WTC11 (cell line): ENCODE data around the gene PHLDB1.

ENCODE experiments used
- CREB1 ChIP-seq: sonication (generic); formaldehyde crosslinking; IDR thresholded peaks from 2 replicates; pipeline ENCODE4 v1.8.0; 2023; ENCODE audit warnings: mild to moderate bottlenecking, missing genetic modification reagents
- CREM ChIP-seq: sonication (generic); formaldehyde crosslinking; IDR thresholded peaks from 2 replicates; pipeline ENCODE4 v1.8.1; 2022; ENCODE audit warnings: mild to moderate bottlenecking, missing genetic modification reagents, moderate library complexity
- JUN ChIP-seq: sonication (generic); formaldehyde crosslinking; IDR thresholded peaks from 2 replicates; pipeline ENCODE4 v1.8.0; 2023; ENCODE audit warnings: mild to moderate bottlenecking, missing genetic modification reagents
- RORB ChIP-seq: fragments of 250-450 bp; sonication (Bioruptor Pico); IDR thresholded peaks from 2 replicates; pipeline ENCODE4 v1.9.0; 2021; ENCODE audit warnings: mild to moderate bottlenecking
- SP1 ChIP-seq: sonication (generic); formaldehyde crosslinking; conservative IDR thresholded peaks from 2 replicates; pipeline ENCODE4 v1.8.1; 2022; ENCODE audit warnings: missing genetic modification reagents
- TF ChIP-seq, protein P1 (sequence below): fragments of 200-600 bp; IDR thresholded peaks from 2 replicates; pipeline ENCODE4 v1.8.0; 2022; ENCODE audit warnings: antibody characterized with exemption
- TF ChIP-seq, protein P2 (sequence below): sonication (generic); formaldehyde crosslinking; conservative IDR thresholded peaks from 2 replicates; pipeline ENCODE4 v1.8.1; 2023; ENCODE audit warnings: mild to moderate bottlenecking, low read depth, missing genetic modification reagents, moderate library complexity
- TF ChIP-seq, protein P3 (sequence below): sonication (generic); formaldehyde crosslinking; IDR thresholded peaks from 2 replicates; pipeline ENCODE4 v1.8.1; 2022; ENCODE audit warnings: low read depth, mild to moderate bottlenecking, moderate library complexity, missing genetic modification reagents, borderline replicate concordance
- TF ChIP-seq, protein P4 (sequence below): sonication (generic); formaldehyde crosslinking; IDR thresholded peaks from 2 replicates; pipeline ENCODE4 v1.8.0; 2022; ENCODE audit warnings: missing genetic modification reagents
- TF ChIP-seq, protein P5 (sequence below): fragments of 250-450 bp; sonication (Bioruptor Pico); IDR thresholded peaks from 2 replicates; pipeline ENCODE4 v2.1.2; 2022; ENCODE audit warnings: mild to moderate bottlenecking, moderate library complexity
- TF ChIP-seq, protein P6 (sequence below): sonication (generic); formaldehyde crosslinking; IDR thresholded peaks from 2 replicates; pipeline ENCODE4 v1.8.1; 2022; ENCODE audit warnings: low read depth, missing genetic modification reagents, borderline replicate concordance
- TF ChIP-seq, protein P7 (sequence below): sonication (generic); formaldehyde crosslinking; IDR thresholded peaks from 2 replicates; pipeline ENCODE4 v1.8.1; 2022; ENCODE audit warnings: mild to moderate bottlenecking, moderate library complexity, missing genetic modification reagents
- TF ChIP-seq, protein P8 (sequence below): sonication (generic); formaldehyde crosslinking; IDR thresholded peaks from 2 replicates; pipeline ENCODE4 v1.8.1; 2023; ENCODE audit warnings: mild to moderate bottlenecking, missing genetic modification reagents, moderate library complexity

DNA sequence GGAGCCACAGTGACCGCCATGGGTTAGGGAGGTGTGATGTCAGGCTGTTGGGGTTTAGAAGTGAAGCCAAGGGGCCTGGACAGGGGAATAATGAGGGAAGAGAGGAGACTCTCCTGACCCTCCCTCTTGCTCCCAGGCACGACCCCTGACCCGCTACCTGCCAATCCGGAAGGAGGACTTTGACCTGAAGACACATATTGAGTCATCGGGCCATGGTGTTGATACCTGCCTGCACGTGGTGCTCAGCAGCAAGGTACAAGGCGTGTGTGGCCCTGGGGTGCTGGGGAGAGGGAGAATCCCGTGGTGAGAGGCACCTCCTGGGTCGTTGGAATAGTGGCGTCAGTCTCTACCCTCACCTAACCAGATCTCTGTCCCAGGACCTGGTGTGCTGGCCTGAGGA is 42.5 kb downstream of the PHLDB1 start:
- TF ChIP-seq, protein P1, sequence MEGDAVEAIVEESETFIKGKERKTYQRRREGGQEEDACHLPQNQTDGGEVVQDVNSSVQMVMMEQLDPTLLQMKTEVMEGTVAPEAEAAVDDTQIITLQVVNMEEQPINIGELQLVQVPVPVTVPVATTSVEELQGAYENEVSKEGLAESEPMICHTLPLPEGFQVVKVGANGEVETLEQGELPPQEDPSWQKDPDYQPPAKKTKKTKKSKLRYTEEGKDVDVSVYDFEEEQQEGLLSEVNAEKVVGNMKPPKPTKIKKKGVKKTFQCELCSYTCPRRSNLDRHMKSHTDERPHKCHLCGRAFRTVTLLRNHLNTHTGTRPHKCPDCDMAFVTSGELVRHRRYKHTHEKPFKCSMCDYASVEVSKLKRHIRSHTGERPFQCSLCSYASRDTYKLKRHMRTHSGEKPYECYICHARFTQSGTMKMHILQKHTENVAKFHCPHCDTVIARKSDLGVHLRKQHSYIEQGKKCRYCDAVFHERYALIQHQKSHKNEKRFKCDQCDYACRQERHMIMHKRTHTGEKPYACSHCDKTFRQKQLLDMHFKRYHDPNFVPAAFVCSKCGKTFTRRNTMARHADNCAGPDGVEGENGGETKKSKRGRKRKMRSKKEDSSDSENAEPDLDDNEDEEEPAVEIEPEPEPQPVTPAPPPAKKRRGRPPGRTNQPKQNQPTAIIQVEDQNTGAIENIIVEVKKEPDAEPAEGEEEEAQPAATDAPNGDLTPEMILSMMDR, result no peak
- TF ChIP-seq, protein P2, sequence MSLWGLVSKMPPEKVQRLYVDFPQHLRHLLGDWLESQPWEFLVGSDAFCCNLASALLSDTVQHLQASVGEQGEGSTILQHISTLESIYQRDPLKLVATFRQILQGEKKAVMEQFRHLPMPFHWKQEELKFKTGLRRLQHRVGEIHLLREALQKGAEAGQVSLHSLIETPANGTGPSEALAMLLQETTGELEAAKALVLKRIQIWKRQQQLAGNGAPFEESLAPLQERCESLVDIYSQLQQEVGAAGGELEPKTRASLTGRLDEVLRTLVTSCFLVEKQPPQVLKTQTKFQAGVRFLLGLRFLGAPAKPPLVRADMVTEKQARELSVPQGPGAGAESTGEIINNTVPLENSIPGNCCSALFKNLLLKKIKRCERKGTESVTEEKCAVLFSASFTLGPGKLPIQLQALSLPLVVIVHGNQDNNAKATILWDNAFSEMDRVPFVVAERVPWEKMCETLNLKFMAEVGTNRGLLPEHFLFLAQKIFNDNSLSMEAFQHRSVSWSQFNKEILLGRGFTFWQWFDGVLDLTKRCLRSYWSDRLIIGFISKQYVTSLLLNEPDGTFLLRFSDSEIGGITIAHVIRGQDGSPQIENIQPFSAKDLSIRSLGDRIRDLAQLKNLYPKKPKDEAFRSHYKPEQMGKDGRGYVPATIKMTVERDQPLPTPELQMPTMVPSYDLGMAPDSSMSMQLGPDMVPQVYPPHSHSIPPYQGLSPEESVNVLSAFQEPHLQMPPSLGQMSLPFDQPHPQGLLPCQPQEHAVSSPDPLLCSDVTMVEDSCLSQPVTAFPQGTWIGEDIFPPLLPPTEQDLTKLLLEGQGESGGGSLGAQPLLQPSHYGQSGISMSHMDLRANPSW (CRISPR knock-in tag), result no peak
- TF ChIP-seq, protein P3, sequence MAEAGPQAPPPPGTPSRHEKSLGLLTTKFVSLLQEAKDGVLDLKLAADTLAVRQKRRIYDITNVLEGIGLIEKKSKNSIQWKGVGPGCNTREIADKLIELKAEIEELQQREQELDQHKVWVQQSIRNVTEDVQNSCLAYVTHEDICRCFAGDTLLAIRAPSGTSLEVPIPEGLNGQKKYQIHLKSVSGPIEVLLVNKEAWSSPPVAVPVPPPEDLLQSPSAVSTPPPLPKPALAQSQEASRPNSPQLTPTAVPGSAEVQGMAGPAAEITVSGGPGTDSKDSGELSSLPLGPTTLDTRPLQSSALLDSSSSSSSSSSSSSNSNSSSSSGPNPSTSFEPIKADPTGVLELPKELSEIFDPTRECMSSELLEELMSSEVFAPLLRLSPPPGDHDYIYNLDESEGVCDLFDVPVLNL (CRISPR knock-in tag), result no peak
- TF ChIP-seq, protein P4, sequence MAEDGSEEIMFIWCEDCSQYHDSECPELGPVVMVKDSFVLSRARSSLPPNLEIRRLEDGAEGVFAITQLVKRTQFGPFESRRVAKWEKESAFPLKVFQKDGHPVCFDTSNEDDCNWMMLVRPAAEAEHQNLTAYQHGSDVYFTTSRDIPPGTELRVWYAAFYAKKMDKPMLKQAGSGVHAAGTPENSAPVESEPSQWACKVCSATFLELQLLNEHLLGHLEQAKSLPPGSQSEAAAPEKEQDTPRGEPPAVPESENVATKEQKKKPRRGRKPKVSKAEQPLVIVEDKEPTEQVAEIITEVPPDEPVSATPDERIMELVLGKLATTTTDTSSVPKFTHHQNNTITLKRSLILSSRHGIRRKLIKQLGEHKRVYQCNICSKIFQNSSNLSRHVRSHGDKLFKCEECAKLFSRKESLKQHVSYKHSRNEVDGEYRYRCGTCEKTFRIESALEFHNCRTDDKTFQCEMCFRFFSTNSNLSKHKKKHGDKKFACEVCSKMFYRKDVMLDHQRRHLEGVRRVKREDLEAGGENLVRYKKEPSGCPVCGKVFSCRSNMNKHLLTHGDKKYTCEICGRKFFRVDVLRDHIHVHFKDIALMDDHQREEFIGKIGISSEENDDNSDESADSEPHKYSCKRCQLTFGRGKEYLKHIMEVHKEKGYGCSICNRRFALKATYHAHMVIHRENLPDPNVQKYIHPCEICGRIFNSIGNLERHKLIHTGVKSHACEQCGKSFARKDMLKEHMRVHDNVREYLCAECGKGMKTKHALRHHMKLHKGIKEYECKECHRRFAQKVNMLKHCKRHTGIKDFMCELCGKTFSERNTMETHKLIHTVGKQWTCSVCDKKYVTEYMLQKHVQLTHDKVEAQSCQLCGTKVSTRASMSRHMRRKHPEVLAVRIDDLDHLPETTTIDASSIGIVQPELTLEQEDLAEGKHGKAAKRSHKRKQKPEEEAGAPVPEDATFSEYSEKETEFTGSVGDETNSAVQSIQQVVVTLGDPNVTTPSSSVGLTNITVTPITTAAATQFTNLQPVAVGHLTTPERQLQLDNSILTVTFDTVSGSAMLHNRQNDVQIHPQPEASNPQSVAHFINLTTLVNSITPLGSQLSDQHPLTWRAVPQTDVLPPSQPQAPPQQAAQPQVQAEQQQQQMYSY (CRISPR knock-in tag), result no peak
- TF ChIP-seq RORB (CRISPR knock-in tag) (no peak), JUN (no peak), CREB1 (no peak), CREM (CRISPR knock-in tag) (no peak), SP1 (no peak)
- TF ChIP-seq, protein P5, sequence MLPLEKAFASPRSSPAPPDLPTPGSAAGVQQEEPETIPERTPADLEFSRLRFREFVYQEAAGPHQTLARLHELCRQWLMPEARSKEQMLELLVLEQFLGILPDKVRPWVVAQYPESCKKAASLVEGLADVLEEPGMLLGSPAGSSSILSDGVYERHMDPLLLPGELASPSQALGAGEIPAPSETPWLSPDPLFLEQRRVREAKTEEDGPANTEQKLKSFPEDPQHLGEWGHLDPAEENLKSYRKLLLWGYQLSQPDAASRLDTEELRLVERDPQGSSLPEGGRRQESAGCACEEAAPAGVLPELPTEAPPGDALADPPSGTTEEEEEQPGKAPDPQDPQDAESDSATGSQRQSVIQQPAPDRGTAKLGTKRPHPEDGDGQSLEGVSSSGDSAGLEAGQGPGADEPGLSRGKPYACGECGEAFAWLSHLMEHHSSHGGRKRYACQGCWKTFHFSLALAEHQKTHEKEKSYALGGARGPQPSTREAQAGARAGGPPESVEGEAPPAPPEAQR (CRISPR knock-in tag), result no peak
- TF ChIP-seq, protein P6, sequence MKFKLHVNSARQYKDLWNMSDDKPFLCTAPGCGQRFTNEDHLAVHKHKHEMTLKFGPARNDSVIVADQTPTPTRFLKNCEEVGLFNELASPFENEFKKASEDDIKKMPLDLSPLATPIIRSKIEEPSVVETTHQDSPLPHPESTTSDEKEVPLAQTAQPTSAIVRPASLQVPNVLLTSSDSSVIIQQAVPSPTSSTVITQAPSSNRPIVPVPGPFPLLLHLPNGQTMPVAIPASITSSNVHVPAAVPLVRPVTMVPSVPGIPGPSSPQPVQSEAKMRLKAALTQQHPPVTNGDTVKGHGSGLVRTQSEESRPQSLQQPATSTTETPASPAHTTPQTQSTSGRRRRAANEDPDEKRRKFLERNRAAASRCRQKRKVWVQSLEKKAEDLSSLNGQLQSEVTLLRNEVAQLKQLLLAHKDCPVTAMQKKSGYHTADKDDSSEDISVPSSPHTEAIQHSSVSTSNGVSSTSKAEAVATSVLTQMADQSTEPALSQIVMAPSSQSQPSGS (CRISPR knock-in tag), result no peak
- TF ChIP-seq, protein P7, sequence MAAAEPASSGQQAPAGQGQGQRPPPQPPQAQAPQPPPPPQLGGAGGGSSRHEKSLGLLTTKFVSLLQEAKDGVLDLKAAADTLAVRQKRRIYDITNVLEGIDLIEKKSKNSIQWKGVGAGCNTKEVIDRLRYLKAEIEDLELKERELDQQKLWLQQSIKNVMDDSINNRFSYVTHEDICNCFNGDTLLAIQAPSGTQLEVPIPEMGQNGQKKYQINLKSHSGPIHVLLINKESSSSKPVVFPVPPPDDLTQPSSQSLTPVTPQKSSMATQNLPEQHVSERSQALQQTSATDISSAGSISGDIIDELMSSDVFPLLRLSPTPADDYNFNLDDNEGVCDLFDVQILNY, result no peak
- TF ChIP-seq, protein P8, sequence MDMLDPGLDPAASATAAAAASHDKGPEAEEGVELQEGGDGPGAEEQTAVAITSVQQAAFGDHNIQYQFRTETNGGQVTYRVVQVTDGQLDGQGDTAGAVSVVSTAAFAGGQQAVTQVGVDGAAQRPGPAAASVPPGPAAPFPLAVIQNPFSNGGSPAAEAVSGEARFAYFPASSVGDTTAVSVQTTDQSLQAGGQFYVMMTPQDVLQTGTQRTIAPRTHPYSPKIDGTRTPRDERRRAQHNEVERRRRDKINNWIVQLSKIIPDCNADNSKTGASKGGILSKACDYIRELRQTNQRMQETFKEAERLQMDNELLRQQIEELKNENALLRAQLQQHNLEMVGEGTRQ, result no peak
